Central memory CD8-positive, alpha-beta T cell (primary cell): ENCODE measurements around the gene SELENOO.
A peak's percentile ranks its signal among the peaks of the same experiment; 100 is the strongest.

Experiments
- ATAC-seq: fragments of 150-1000 bp; cut with Tn5 transposase; replicated peaks from 2 replicates; pipeline ENCODE4 v1.10.0; 2022; ENCODE audit warnings: mild to moderate bottlenecking, moderate FRiP score, moderate number of reproducible peaks; ENCODE audit not compliant: poor library complexity, severe bottlenecking; ENCODE audit errors: extremely low read depth
- DNase-seq, 2 donors: peaks; one replicate each; pipeline ENCODE4 v3.0.0; 2021; ENCODE audit warnings: low spot score in 2 of 2
- H3K27ac Mint-ChIP-seq: one replicate; pipeline ENCODE4 v1.8.0; 2022; ENCODE audit warnings: low read depth, mild to moderate bottlenecking, moderate library complexity, mixed read lengths
- H3K27me3 Mint-ChIP-seq: one replicate; pipeline ENCODE4 v1.8.0; 2022; ENCODE audit warnings: mixed read lengths
- H3K36me3 Mint-ChIP-seq: one replicate; pipeline ENCODE4 v1.8.0; 2022; ENCODE audit warnings: mild to moderate bottlenecking, moderate library complexity, mixed read lengths; ENCODE audit not compliant: insufficient read depth
- H3K4me1 Mint-ChIP-seq: one replicate; pipeline ENCODE4 v1.8.0; 2022; ENCODE audit warnings: mixed read lengths
- H3K4me3 Mint-ChIP-seq: one replicate; pipeline ENCODE4 v1.8.0; 2022; ENCODE audit warnings: mild to moderate bottlenecking, moderate library complexity, mixed read lengths
- H3K9me3 Mint-ChIP-seq: one replicate; pipeline ENCODE4 v1.8.0; 2022; ENCODE audit warnings: mixed read lengths

SELENOO gene

DNA sequence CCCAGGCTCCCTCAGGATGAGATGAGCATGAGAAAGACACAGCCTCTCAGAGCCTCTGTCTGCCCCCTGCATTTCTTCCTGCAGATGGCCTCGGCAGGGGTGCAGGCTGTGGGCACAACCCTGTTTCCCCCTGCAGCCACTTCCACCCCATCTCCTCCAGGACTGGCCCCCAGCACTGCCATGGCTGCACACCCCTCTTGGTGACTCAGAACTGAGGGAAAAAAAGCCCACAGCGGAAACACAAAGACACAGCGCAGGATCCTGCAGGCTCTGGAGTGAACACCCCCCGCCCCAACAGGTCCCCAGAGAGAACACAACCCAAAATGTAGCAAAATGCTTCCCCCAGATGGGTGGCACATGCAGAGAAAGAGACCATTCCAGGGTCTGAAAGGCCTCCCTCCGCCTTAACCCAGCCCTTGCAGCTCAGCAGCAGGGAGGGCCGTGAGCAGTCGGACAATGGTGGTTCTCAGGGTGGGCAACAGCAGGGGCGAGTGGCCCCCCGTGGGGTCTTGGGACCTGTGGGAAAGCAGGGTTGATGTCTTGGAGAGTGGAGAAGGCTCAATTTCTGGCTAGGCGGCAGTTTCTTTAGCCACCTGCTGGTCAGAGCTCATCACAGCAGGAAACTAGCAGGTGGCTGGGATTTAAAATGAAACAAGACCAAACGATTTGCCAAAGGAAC, 36.1 kb downstream of the SELENOO start:
- ATAC-seq (no peak), DNase-seq (no peak)
- H3K27me3 Mint-ChIP-seq, result no peaks in the 10 kb centered on the region
- no peak overlapping the region for H3K27ac Mint-ChIP-seq
- peaks cover 36% of the 10 kb centered on the region for H3K4me1 Mint-ChIP-seq
- H3K9me3 Mint-ChIP-seq, result no peaks in the 10 kb centered on the region
- peaks cover 42% of the 10 kb centered on the region for H3K36me3 Mint-ChIP-seq
- H3K4me3 Mint-ChIP-seq, result no peak overlapping the region

GRCh38 chr22:50238755-50239154, 37.9 kb downstream of the SELENOO start:
- H3K4me1 Mint-ChIP-seq, result peaks cover 40% of the 10 kb centered on the region
- H3K9me3 Mint-ChIP-seq, result no peaks in the 10 kb centered on the region

GRCh38 chr22:50242406-50242949, 41.7 kb downstream of the SELENOO start:
- Mint-ChIP-seq H3K4me3 (peak overlapping the region; percentile 88), H3K27ac (peak overlapping the region; percentile 97), H3K4me1 (peaks cover 30% of the 10 kb centered on the region), H3K9me3 (no peaks in the 10 kb centered on the region), H3K36me3 (peaks cover 31% of the 10 kb centered on the region), H3K27me3 (no peaks in the 10 kb centered on the region)
- ATAC-seq, result no peak
- no peak for DNase-seq

More at GRCh38 chr22:50238755-50239154, 37.9 kb downstream of the SELENOO start:
- H3K4me3 Mint-ChIP-seq, result no peak overlapping the region
- ATAC-seq, result no peak
- H3K27ac Mint-ChIP-seq, result no peak overlapping the region
- no peaks in the 10 kb centered on the region for H3K27me3 Mint-ChIP-seq
- peaks cover 32% of the 10 kb centered on the region for H3K36me3 Mint-ChIP-seq
- no peak for DNase-seq

DNA sequence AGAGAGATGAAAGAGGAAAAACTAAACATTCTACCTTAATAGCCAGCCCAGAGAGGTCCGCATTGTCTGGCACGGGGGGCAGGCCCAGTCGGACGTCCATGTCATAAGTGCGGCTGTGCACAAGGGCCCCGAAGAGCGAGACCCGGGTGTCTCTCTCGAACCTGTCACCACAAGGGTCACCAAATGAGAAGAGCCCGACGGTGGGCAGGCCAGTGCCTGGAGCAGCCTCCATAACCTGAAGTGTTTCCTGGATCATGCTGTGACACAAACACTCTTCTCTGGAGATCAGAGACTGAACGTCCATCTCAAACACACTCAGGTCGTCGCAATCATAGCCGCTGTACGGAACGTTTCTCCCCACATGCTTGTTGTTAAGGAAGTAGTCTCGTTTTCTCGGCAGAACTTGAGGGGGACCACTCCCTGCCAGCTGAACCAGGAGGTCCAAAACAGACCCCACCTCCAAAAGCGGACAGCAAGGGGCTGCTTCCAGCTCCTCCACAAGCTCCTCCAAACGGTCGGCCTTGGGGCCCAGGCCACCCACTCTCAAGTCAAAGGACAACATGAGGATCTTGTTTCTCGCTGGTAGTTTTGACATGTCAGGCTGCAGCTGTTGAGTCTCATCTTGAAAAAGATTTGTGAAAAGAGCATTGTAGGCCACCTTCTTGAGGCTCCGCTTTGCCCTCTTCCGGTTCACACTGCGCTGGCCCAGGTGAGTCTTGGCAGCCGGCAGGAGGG, 43.0 kb downstream of the SELENOO start:
- no peak for DNase-seq
- peak; percentile 57 for ATAC-seq
- Mint-ChIP-seq H3K27ac (peak overlapping the region; percentile 97), H3K27me3 (no peaks in the 10 kb centered on the region), H3K4me3 (peak overlapping the region; percentile 88), H3K4me1 (peaks cover 36% of the 10 kb centered on the region), H3K9me3 (no peaks in the 10 kb centered on the region), H3K36me3 (peaks cover 29% of the 10 kb centered on the region)

DNA sequence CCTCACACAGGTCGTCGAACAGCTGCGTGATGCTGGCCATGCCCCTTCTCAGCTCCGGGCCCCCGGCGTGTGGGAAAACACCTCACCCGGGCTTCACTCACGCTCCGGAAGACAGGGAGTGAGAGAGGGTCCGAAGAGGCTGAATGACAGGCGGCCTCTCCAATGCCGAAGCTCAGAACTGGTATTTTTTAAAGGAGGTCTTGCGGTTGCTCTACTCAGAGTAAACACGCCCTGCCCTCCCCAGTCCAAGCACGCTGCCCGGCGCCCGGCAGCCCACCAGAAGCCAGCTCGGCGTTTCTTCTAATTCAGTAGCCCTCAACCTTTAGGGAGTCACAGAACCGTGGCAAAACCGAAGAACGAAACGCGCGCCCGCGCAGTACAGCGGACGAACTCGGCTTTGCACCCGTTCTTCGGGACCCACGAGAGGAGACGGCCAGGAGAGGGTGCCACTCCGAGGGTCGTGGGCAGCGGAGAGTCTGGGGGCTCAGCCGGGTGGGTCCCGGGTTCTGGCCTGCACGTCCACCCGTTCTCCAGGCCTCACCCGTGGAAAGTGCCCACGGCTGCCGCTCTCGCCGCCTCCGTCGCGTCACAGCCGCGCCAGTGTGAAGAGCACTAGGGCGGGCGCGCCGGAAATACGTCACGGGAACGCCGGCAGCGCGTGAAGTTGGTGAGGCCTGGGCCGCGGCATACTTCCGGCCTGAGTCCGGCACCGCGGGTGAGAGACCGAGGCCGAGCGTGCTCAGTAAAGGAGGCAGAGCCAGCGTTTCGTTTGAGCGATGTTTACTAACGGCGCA, 43.8 kb downstream of the SELENOO start, which contains the start of gene TUBGCP6:
Gene TUBGCP6, minus strand, starts transcription at position 604 of the 794 bp plus-strand sequence. Its CDS starts 564 bp downstream, at position 40.
- DNase-seq, result peak; percentile 83 to 85
- peak; percentile 79 for ATAC-seq
- H3K9me3 Mint-ChIP-seq, result no peaks in the 10 kb centered on the region
- peaks cover 37% of the 10 kb centered on the region for H3K4me1 Mint-ChIP-seq
- H3K27me3 Mint-ChIP-seq, result no peaks in the 10 kb centered on the region
- H3K4me3 Mint-ChIP-seq, result peak within 1 kb of the TSS; percentile 88
- H3K36me3 Mint-ChIP-seq, result peaks cover 24% of the 10 kb centered on the region
- H3K27ac Mint-ChIP-seq, result peak within 1 kb of the TSS; percentile 97

DNA sequence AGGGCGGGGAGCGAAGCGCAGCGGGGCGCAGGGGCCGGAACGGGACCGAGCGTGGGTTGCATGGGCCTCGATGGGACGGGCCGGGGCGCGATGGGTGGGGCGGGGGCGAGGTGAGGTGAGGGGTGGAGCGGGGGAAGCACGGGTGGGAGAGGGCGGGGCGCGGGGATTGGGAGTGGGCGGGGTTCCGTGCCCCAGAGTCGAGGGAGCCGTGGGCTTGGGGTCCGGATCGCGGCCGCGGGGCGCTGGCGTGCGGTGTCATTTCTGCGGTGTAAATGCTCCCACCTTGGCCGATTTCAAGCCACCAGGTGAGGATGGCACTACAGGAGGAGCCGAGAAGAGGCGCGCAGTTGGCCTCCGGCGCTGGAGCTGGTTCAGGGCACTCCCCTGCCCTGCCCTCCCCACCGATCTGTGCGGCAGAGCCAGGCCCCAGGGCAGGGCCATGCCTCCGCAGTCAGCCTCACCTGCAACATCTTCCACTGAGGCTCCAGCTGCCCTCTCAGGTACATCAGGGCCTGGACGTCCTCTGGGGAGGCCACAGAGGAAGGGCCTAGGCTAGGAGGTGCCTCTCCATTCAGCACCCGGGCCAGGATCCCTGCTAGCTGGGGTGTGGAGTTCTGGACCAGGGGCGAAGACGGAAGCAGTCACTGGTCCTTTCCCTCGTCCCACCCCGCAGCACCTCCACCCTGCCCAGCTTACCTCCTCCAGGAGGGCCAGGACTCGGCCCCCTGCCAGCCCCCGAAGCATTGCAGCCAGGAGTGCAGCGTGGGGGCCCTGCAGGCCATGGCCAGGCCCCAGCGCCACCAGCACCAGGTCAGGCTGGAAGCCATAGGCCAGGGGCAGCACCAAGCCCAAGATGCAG, 44.6 kb downstream of the SELENOO start:
- peaks cover 25% of the 10 kb centered on the region for H3K36me3 Mint-ChIP-seq

GRCh38 chr22:50246242-50247175, 45.7 kb downstream of the SELENOO start:
- no peak for DNase-seq
- Mint-ChIP-seq H3K27ac (peak overlapping the region; percentile 96), H3K36me3 (peaks cover 22% of the 10 kb centered on the region), H3K9me3 (no peaks in the 10 kb centered on the region), H3K27me3 (no peaks in the 10 kb centered on the region), H3K4me3 (peak overlapping the region; percentile 88), H3K4me1 (peaks cover 37% of the 10 kb centered on the region)
- no peak for ATAC-seq

More for the DNA sequence above, 44.6 kb downstream of the SELENOO start:
- H3K4me1 Mint-ChIP-seq, result peaks cover 44% of the 10 kb centered on the region
- H3K27ac Mint-ChIP-seq, result peak overlapping the region; percentile 97
- ATAC-seq (peak; percentile 15), DNase-seq (no peak)
- no peaks in the 10 kb centered on the region for H3K9me3 Mint-ChIP-seq
- H3K4me3 Mint-ChIP-seq, result peak overlapping the region; percentile 88
- H3K27me3 Mint-ChIP-seq, result no peaks in the 10 kb centered on the region

GRCh38 chr22:50247748-50248147, 46.9 kb downstream of the SELENOO start:
- Mint-ChIP-seq H3K27me3 (no peaks in the 10 kb centered on the region), H3K36me3 (peaks cover 18% of the 10 kb centered on the region), H3K27ac (peak overlapping the region; percentile 96), H3K9me3 (no peaks in the 10 kb centered on the region), H3K4me1 (peaks cover 33% of the 10 kb centered on the region), H3K4me3 (peak overlapping the region; percentile 72)
- ATAC-seq (no peak), DNase-seq (peak in 1 of 2 donors; percentile 70)

- H3K4me3 Mint-ChIP-seq, result peak overlapping the region; percentile 72
- no peaks in the 10 kb centered on the region for H3K9me3 Mint-ChIP-seq
- ATAC-seq (no peak), DNase-seq (no peak)
- peaks cover 18% of the 10 kb centered on the region for H3K36me3 Mint-ChIP-seq
- H3K27me3 Mint-ChIP-seq, result no peaks in the 10 kb centered on the region
- H3K27ac Mint-ChIP-seq, result peak overlapping the region; percentile 96
- peaks cover 31% of the 10 kb centered on the region for H3K4me1 Mint-ChIP-seq
Measured at GRCh38 chr22:50248196-50249081, 47.6 kb downstream of the SELENOO start.
